Right kidney (tissue), 1 donor: ENCODE data around the gene SEBOX.
"Not testable (repeated sequence)": the region's sequence is repeated elsewhere in the genome, so short reads cannot be mapped to it uniquely, and the experiment has no call there.

ENCODE experiments used
- DNase-seq: peaks from one replicate; pipeline ENCODE4 v3.0.0-alpha.2; 2016

Gene SEBOX

GRCh38 chr17:28338769-28339212 is 26.2 kb downstream of the SEBOX start:
- DNase-seq: not testable (repeated sequence)

GRCh38 chr17:28338056-28338768 is 26.8 kb downstream of the SEBOX start:
- DNase-seq: no peak

- DNase-seq: no peak
These were observed 28.8 kb downstream of the SEBOX start for GRCh38 chr17:28335959-28336871.

- peak; percentile 92 for DNase-seq
These were observed 29.6 kb downstream of the SEBOX start, which contains the start of the genes IFT20 and TNFAIP1 for GRCh38 chr17:28335201-28335958. IFT20 (minus strand) TSS chr17:28335472; CDS start chr17:28331985, 3,487 bp downstream. TNFAIP1 (plus strand) TSS chr17:28335761; CDS start chr17:28339522, 3,761 bp downstream.

GRCh38 chr17:28334666-28335200 is 30.3 kb downstream of the SEBOX start:
- DNase-seq: no peak

- DNase-seq: no peak
These were observed 30.8 kb downstream of the SEBOX start for GRCh38 chr17:28334171-28334570.

- no peak for DNase-seq
These were observed 31.8 kb downstream of the SEBOX start for GRCh38 chr17:28333083-28333746.

- DNase-seq: no peak
These were observed 33.0 kb downstream of the SEBOX start for GRCh38 chr17:28331891-28332420.

GRCh38 chr17:28330671-28331070 is 34.3 kb downstream of the SEBOX start:
- DNase-seq: no peak

GRCh38 chr17:28328325-28328724 is 36.7 kb downstream of the SEBOX start:
- no peak for DNase-seq

GRCh38 chr17:28327709-28328108 is 37.3 kb downstream of the SEBOX start:
- DNase-seq: no peak

- DNase-seq: no peak
These were observed 37.9 kb downstream of the SEBOX start for GRCh38 chr17:28327031-28327607.

GRCh38 chr17:28326114-28326513 is 38.9 kb downstream of the SEBOX start:
- DNase-seq: no peak

GRCh38 chr17:28325211-28325610 is 39.8 kb downstream of the SEBOX start:
- DNase-seq: no peak

GRCh38 chr17:28324781-28325180 is 40.2 kb downstream of the SEBOX start:
- DNase-seq: no peak

- no peak for DNase-seq
These were observed 40.7 kb downstream of the SEBOX start for GRCh38 chr17:28324267-28324745.

GRCh38 chr17:28320215-28321061 is 44.6 kb downstream of the SEBOX start:
- DNase-seq: no peak

GRCh38 chr17:28319598-28319935 is 45.4 kb downstream of the SEBOX start:
- DNase-seq: no peak

GRCh38 chr17:28318759-28319597 is 46.0 kb downstream of the SEBOX start, which contains the start of gene TMEM97:
TMEM97 (plus strand) TSS chr17:28319200; CDS start chr17:28319240, 40 bp downstream.
- peak; percentile 95 for DNase-seq
